GM12878 (cell line): ENCODE data around the gene MXRA7. TPM values are rescaled to one million over a fixed set of nuclear protein-coding genes. Genes with fewer than 3 reads are reported as not detected.

ENCODE experiments used
- ATAC-seq: fragments of 200-7000 bp; cut with Tn5 transposase; 3 replicates; pipeline ENCODE4 v1.9.1; 2020; ENCODE audit warnings: mild to moderate bottlenecking, moderate library complexity
- BruUV-seq: library from RNA; stranded (reverse); fragments of 400-500 nt; replicated peaks from 2 replicates; lab custom pipeline; 2021; lab: Mats Ljungman, UMichigan
- CTCF ChIA-PET: fragments of 300-600 bp; sonication (Branson Sonifier 250); formaldehyde crosslinking; extraction: SDS; loops from one replicate; lab custom pipeline; 2021; ENCODE audit warnings: inconsistent platforms; lab: Yijun Ruan, JAX
- POLR2A ChIA-PET: fragments of 350-600 bp; formaldehyde crosslinking; extraction: SDS; loops from one replicate; lab custom pipeline; 2021; ENCODE audit warnings: inconsistent platforms; lab: Charles Lee
- RAD21 ChIA-PET: fragments of 300-600 bp; sonication (Branson Sonifier 250); formaldehyde crosslinking; loops from one replicate; lab custom pipeline; 2023; ENCODE audit warnings: antibody characterized with exemption; ENCODE audit not compliant: unreplicated experiment; lab: Charles Lee
- SMC1A ChIA-PET: fragments of 300-600 bp; sonication (Branson Sonifier 250); formaldehyde crosslinking; loops from one replicate; lab custom pipeline; 2023; ENCODE audit not compliant: unreplicated experiment, uncharacterized antibody; lab: Charles Lee
- DNase-seq: peaks from one replicate; pipeline ENCODE4 v3.0.0-alpha.2; 2011; ENCODE audit warnings: low read depth, low spot score
- FAIRE-seq: peaks from 3 replicates; lab custom pipeline; 2011; peaks lifted over from hg19 to GRCh38; lab: Jason Lieb, UNC
- H2AFZ ChIP-seq: 2 replicates; pipeline ENCODE4 v1.6.0; 2011; ENCODE audit warnings: low read depth, low read length, control low read depth; ENCODE audit not compliant: control insufficient read depth
- H3K27ac ChIP-seq: 2 replicates; pipeline ENCODE4 v1.5.1; 2011; ENCODE audit warnings: control low read depth; ENCODE audit not compliant: control insufficient read depth, insufficient read depth
- H3K27me3 ChIP-seq, 2 experiments: replicated peaks in 1 of 2; 2 replicates each; pipeline versions ENCODE4 v1.6.0 to v1.6.1; 2011; ENCODE audit warnings: low read length in 1 of 2; ENCODE audit not compliant: control insufficient read depth in 2 of 2, insufficient read depth in 2 of 2
- H3K36me3 ChIP-seq, 2 experiments: 2 replicates each; pipeline ENCODE4 v1.5.1; 2011; ENCODE audit warnings: low read length in 1 of 2; ENCODE audit not compliant: control insufficient read depth in 2 of 2, insufficient read depth in 2 of 2
- H3K4me1 ChIP-seq: 2 replicates; pipeline ENCODE4 v1.6.1; 2011; ENCODE audit warnings: mild to moderate bottlenecking, low read length, moderate library complexity, mixed read lengths; ENCODE audit not compliant: control insufficient read depth, insufficient read depth
- H3K4me2 ChIP-seq: 2 replicates; pipeline ENCODE4 v1.6.0; 2011; ENCODE audit warnings: control low read depth; ENCODE audit not compliant: control insufficient read depth, insufficient read depth
- H3K4me3 ChIP-seq: fragments of 200-600 bp; sonication (generic); 2 replicates; pipeline ENCODE4 v1.5.1; 2016
- H3K79me2 ChIP-seq: 2 replicates; pipeline ENCODE4 v1.6.0; 2011; ENCODE audit warnings: low read length; ENCODE audit not compliant: control insufficient read depth, insufficient read depth
- H3K9ac ChIP-seq: 2 replicates; pipeline ENCODE4 v1.8.0; 2011; ENCODE audit warnings: low read length, control low read depth, mixed read lengths; ENCODE audit not compliant: control insufficient read depth, insufficient read depth
- H3K9me3 ChIP-seq: replicated peaks from 3 replicates; pipeline ENCODE4 v1.5.1; 2011; ENCODE audit warnings: mild to moderate bottlenecking, low read length; ENCODE audit not compliant: control insufficient read depth, insufficient read depth
- H4K20me1 ChIP-seq: 2 replicates; pipeline ENCODE4 v1.6.0; 2011; ENCODE audit not compliant: control insufficient read depth, insufficient read depth
- CTCF ChIP-seq, 3 experiments: IDR thresholded peaks in 2 of 3; conservative IDR thresholded peaks in 1 of 3; 2 replicates each; pipeline ENCODE4 v1.5.1; 2011; ENCODE audit warnings: low read depth in 3 of 3, low read length in 3 of 3, mild to moderate bottlenecking in 3 of 3, control low read depth in 2 of 3, moderate library complexity in 2 of 3, inconsistent platforms in 1 of 3, mixed read lengths in 1 of 3; ENCODE audit not compliant: control insufficient read depth in 2 of 3, insufficient read depth in 1 of 3; ENCODE audit errors: extremely low read depth in 1 of 3
- MTA3 ChIP-seq: IDR thresholded peaks from 2 replicates; pipeline ENCODE4 v1.6.1; 2012; ENCODE audit warnings: low read length, inconsistent platforms, borderline replicate concordance
- POLR2A ChIP-seq: IDR thresholded peaks from 2 replicates; pipeline ENCODE4 v1.6.1; 2011; ENCODE audit warnings: low read depth, mild to moderate bottlenecking, low read length
- POLR2AphosphoS2 ChIP-seq: IDR thresholded peaks from 2 replicates; pipeline ENCODE4 v1.6.1; 2011; ENCODE audit warnings: low read depth, mild to moderate bottlenecking, low read length, improper control_type of control experiment, moderate library complexity
- POLR2AphosphoS5 ChIP-seq: IDR thresholded peaks from 2 replicates; pipeline ENCODE4 v1.6.1; 2011; ENCODE audit warnings: mild to moderate bottlenecking, low read length, inconsistent platforms
- SMAD5 ChIP-seq: IDR thresholded peaks from 2 replicates; pipeline ENCODE4 v1.6.1; 2016; ENCODE audit warnings: antibody characterized with exemption, low read depth
- SP1 ChIP-seq: IDR thresholded peaks from one replicate; pipeline ENCODE4 v1.6.1; 2011; ENCODE audit warnings: low read depth, low read length
- WGBS: methylation state at CpG from one replicate; pipeline ENCODE4 v1.1.6; 2016; ENCODE audit warnings: low lambda C conversion rate; ENCODE audit not compliant: insufficient replicate concordance, insufficient coverage; ENCODE audit errors: missing lambda C conversion rate; 5-methylcytosine and 5-hydroxymethylcytosine counted together
- in situ Hi-C: fragments of 300-500 bp; cut with MboI; formaldehyde crosslinking; loops from 9 replicates; pipeline ENCODE4 v1.14.3; 2018; ENCODE audit warnings: mixed read lengths
- intact Hi-C: fragments of 100-400 bp; cut with micrococcal nuclease; formaldehyde crosslinking; loops from one replicate; pipeline ENCODE4 v1.14.2; 2022; ENCODE audit not compliant: unreplicated experiment
- polyA plus RNA-seq, 11 experiments: library from polyadenylated mRNA; depleted of rRNA in 4 of 11; unstranded in 6 of 11; stranded (reverse) in 5 of 11; fragments of >200 nt; fragmentation: Nextera tagmentation in 4 of 11; fragmentation: Illumina TruSeq in 1 of 11; extraction: Ambion mirVana in 4 of 11; extraction: Trizol in 1 of 11; gene quantifications; 1 replicate in 1 of 11; 2 replicates in 10 of 11; pipeline versions ENCODE4 v1.2.1 to v1.2.3, GENCODE V29; 2011 to 2016; ENCODE audit warnings: inconsistent platforms in 2 of 11, missing spikeins in 2 of 11, low read depth in 1 of 11
- total RNA-seq, 4 experiments: library from RNA; depleted of rRNA in 3 of 4; stranded (reverse); fragments of >200 nt in 3 of 4; fragmentation: Illumina TruSeq in 1 of 4; extraction: Trizol in 1 of 4; gene quantifications; 2 replicates each; pipeline versions ENCODE4 v1.2.1 to v1.2.3, GENCODE V29; 2013 to 2021
- TF ChIP-seq, protein P1 (sequence below): IDR thresholded peaks from 2 replicates; pipeline ENCODE4 v1.6.1; 2012; ENCODE audit warnings: low read length, inconsistent platforms

MXRA7 gene
- total and polyA plus RNA-seq, 10 of the 15 experiments (the other 5 are each of a cell fraction or from before 2014, with no cell fraction given), result 0.03 to 2.0 (median 0.33) TPM

- Histone ChIP-seq H3K9me3 (no peaks in the 10 kb centered on the region; the same call in 2 of the 3 replicates), H3K4me2 (peak overlapping the region; percentile 75), H4K20me1 (no peaks in the 10 kb centered on the region; the same call in 1 of the 2 replicates), H3K4me3 (peak overlapping the region; percentile 87; the same call in 1 of the 2 replicates), H3K4me1 (no peaks in the 10 kb centered on the region; the same call in 1 of the 2 replicates), H3K79me2 (peaks cover 84% of the 10 kb centered on the region), H2AFZ (no peak overlapping the region)
- CTCF ChIA-PET, result interaction anchor here (0.5 to 1.0 kb wide), 2 partner anchors 55 to 357 kb away, joined by 3 read pairs; no protein-coding TSS in a partner anchor
- RAD21 ChIA-PET, result no interaction called here
- TF ChIP-seq POLR2AphosphoS5 (peak; percentile 53), SMAD5 (peak; percentile 79; the same call in 1 of the 2 replicates), POLR2A (peak; percentile 65), MTA3 (0 out of 2 replicates have a peak, but pooled peaks have one; percentile 22), CTCF (IDR thresholded peaks at IDR 0.05 in 2 of 3, conservative IDR thresholded peaks at IDR 0.05 in 1 of 3; ENCODE audit: control insufficient read depth in 2 of 3, extremely low read depth in 1 of 3, insufficient read depth in 1 of 3, low read depth in 3 of 3, low read length in 3 of 3) (no peak), SP1 (no peak), POLR2AphosphoS2 (peak; percentile 47; the same call in 1 of the 2 replicates)
- TF ChIP-seq, protein P1, sequence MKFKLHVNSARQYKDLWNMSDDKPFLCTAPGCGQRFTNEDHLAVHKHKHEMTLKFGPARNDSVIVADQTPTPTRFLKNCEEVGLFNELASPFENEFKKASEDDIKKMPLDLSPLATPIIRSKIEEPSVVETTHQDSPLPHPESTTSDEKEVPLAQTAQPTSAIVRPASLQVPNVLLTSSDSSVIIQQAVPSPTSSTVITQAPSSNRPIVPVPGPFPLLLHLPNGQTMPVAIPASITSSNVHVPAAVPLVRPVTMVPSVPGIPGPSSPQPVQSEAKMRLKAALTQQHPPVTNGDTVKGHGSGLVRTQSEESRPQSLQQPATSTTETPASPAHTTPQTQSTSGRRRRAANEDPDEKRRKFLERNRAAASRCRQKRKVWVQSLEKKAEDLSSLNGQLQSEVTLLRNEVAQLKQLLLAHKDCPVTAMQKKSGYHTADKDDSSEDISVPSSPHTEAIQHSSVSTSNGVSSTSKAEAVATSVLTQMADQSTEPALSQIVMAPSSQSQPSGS, result 0 out of 2 replicates have a peak, but pooled peaks have one; percentile 19
- TF ChIP-seq, all 136 proteins: peak for 6
- SMC1A ChIA-PET, result interaction anchor here (0.9 to 1.1 kb wide), 2 partner anchors 19 to 78 kb away, joined by 3 read pairs; no protein-coding TSS in a partner anchor
- DNase-seq, result no peak
- Histone ChIP-seq H3K9ac (no peak overlapping the region), H3K36me3 (peaks cover 8 to 36% of the 10 kb centered on the region in 2 experiments), H3K27ac (no peak overlapping the region), H3K27me3 (no peaks in the 10 kb centered on the region)
- 13% methylated on average over 3 of the region's 3 CpGs for WGBS
- intact Hi-C loops, result loop anchor here (10.0 kb wide), 1 partner anchor 352 kb away; no protein-coding TSS in a partner anchor
- in situ Hi-C loops, result no loop called here
- no peak for FAIRE-seq
- BruUV-seq, result no TSS peak
- POLR2A ChIA-PET, result interaction anchor here (0.8 to 1.7 kb wide), 3 partner anchors 11 to 283 kb away, joined by 3 to 5 read pairs (median 3); no protein-coding TSS in a partner anchor
- ATAC-seq, result no peak
Measured at GRCh38 chr17:76732734-76733617, 22.2 kb upstream of the MXRA7 start.
